SKM-1 (cell line): ENCODE measurements around the gene SLCO4A1.

Source experiments
- DNase-seq: peaks from one replicate; lab custom pipeline; 2025; ENCODE audit not compliant: unreplicated experiment; lab: John Stamatoyannopoulos, UW

The SLCO4A1 gene

DNA sequence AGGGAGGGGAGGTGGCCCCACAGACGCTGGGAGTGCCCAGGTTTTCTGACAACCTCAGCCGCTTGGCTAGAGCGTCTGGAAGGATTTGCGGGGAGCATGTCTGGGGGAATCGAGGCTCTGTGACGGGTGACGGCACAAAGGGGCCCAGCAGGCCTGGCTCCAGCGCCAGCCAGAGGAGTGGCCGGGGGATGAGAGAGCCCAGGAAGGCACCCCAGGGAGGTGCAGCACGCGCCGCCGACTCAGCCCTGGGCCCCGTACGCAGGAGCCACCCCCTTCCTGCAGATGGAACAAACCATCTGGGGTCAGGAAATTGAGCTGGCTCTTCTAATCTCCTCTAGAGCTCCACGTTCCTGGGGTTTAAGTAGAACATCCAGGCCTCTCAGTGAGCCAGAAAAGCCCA is 5.9 kb upstream of the SLCO4A1 start:
- no peak for DNase-seq

DNA sequence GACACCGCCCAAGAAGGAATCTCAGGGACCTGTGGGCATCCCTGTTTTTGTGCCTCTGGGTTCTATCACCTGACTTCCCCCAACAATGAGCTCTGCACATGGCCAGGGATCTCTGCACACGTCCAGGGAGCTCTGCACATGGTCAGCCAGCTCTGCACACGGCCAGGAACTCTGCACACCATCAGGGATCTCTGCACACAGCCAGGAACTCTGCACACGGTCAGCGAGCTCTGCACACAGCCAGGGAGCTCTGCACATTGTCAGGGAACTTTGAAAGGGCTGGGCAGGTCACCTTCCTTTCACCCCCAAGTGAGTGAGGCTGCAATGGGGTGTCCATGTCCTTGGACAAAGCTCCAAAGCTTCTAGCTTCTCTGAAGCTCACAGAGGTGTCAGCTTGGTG is 5.2 kb upstream of the SLCO4A1 start:
- no peak for DNase-seq

DNA sequence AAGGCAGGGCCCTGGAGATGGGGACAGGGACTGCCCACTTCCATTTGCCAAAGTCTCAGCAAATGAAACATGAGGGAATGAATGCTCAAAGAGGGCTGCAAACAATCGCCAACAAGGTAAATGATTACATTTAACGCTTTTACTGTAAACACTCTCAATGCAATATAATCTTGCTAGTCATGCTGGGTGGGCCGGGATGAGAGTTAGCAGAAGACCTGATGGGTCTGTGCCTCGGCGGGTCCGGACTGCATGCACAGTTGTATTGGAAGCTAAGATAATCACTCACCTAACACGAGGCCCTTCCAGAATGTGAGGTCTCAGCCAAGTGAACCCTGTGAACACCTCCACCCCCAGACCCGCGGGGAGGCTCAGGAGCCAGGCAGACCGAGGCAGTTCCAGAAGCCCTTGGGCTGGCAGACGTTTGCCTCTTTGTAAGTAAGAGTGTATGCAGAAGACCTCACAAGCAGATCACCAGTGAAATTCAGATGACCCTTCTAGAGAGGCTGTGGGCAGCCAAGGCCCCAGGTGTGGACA is 4.7 kb upstream of the SLCO4A1 start:
- DNase-seq = no peak

DNA sequence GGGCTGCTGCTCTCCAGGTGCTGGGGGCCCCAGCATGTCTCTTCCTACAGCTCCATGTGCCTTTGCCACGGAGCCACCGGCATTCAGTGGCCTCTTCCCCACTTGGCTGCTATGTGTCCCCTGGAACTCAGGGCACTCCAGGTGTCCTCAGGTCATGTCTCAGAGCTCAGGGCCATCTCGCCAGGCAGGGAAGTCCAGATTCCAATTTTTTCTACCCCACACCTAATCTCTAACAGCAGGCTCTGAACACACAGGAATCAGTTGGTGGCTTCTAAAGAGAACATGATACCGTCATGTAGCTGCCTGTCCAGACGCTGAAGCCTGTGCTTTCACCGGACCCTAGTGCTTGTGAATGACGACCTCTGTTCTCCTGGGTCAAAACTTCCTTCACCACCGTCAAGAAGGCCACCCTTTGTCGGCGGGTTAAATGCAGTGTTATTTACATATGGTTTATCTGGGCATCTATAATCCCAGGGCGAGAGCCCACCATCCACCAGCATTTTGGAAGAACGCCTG is 4.2 kb upstream of the SLCO4A1 start:
- DNase-seq = no peak

DNA sequence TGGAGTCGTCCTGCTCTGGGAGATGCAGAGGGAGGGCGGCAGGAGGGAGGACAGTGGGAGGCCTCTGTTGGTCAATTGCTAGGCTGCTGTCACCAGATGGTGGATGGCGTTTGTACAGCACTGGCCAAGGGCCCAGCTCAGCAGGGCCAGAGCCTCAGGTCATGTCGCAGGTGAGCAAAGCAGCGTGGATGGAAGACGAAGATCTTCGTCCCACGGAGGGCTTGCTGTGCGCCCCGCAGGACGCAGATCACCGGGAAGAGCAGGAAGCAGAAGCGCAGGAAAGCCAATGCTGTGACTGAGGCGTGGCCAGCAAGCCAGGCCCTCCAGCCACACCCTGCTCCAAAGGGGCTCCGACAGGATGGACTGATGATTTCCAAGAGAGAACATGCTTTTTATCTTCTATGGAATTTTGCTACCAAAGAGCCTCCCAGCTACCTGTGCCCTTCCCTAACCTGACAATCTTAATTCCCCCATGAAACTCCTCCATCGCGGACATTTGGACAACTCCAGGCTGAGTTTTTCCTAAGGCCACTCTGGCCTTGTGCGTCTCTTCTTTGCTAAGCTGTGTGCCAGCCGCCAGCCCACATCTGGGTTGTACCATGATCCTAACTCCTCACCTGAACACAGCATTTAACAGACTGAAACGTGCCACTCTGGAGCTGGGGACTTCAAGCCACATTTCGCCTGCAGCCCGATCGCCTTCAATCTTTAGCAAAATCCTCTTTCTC is 3.5 kb upstream of the SLCO4A1 start:
- no peak for DNase-seq

DNA sequence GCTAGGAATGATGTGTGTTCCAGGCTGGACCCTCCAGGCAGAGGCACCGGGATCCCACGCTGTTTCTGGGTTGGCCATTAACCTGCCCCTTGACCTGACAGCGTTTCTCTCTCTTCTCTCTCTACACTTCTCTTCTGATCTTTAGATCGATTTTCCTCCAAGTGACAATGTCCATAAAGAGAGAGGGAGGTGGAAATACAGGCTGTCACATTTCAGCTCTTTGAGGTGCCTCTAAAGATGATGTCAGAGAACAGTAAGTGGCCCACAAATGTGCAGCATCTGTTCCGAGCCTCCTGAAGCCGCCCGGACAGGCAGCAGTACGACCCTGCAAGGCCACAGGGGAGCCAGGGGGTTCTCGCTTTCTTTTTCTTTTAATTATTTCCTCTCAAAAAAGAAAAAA is 2.5 kb upstream of the SLCO4A1 start:
- no peak for DNase-seq

DNA sequence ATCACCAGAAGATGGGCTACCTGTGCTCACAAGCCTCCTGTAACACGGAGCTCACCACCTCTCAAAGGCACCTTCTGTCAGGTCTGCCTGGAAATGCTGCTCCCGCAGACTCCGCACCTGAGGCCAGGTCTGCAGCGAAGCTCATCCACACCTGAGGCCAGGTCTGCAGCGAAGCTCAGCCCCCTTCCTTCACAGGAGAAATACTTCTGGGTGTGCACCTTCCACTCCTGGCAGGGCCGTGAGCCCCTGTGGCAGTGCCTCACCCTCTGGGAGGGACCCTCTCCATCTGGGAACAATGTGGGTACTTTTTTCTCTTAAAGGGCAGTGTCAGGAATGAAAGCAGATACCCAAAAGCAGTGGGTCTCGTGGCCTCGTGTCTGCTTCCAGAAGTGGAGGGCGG is 1.4 kb upstream of the SLCO4A1 start:
- no peak for DNase-seq

DNA sequence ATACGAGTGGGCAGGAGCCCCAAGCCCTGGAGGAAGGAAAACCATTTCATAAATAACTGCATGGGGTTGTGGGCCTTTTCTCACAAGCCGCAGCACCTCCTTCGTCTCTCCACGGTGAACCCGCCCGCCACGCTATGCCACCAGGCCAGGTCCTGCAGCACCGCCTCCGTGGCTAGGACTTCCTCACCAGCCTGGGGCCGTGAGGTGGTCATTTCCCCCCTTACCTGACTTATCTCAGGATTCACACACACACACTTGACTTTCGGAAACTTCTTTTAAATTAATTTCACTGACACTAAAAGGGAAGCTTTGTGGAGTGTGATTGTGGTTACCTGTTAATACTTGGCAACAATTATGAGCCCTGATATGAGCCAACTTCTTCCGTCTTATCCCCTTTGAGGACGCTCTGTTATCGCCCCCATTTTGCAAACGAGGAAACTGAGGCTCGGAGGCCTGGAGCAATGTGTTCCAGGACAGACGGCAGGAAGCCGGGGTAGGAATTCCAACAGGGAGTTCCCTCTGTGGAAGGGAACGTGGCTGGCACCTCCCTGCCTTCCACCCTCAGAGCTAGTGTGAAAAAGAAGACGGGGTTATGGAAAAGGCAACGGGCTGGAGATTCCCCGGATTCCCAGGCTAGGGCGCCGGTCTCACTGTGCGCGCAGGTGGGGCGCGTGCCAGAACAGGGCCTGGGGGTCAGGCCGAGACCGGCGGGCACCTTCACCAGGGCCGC is 817 bp upstream of the SLCO4A1 start:
- no peak for DNase-seq

DNA sequence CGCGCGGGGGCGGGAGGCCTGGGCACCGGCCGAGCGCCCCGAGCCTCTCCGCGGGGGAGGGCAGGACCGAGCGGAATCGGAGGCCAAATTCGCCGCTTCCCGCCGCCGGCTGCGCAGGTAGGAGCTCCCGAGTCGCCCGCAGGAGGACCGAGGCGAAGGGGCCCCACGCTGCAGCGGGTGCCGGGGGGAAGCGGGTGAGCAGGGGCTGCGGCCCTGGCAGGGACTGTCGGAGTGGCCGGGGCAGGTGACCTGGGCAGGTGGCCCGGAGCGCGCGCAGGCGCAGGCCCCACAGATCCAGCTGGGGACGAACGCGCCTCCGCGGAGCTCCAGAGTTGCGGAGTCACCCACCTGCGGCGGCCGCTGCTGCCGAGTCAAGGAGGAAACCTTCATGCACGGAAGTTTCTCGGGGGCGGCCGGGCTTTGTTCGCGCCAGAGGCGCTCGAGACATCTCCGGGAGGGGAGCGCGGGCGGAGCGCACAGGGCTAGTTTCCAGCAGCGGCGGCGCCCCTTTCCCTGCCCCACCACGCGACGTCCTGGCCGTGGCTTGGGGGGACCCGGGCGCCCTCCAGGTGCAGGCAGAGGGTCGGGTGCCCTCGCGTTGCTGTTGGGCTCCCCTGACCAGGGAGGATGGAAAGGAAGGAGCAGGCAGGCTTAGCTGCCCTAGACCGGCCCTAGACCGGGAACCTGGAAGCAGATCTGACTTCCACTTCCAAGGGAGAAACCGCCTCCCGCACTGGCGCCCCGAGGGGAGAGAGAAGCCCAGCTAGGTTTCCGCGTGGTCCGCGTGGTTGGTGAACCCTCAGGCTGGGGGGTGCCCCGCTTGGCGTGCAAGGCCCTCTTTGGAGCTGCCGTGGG is 590 bp downstream of the SLCO4A1 start:
- DNase-seq = no peak

DNA sequence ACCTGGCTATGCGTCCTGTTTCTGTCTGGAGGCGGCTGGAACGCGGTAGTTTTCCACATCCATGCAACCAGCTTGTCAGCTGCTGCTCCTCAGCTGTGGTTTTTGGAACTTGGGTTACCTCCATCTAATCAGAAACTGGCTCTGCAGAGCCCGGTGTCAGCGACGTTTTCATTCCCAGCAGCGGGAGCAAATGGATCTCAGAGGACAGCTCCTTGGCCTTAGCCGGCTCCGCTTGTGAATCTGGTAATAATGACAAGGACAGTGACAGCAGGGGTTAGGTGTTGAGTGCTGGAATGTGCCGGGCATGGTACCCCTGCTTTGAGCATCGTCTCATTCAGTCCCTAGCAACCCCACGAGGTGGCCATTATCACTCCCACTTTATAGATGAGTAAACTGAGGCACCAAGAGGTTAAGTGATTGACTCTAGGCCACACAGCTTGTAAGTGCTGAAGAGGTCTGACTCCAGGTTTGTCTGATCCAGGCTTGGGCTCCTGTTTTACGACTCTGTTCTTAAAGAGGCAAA is 1.3 kb downstream of the SLCO4A1 start:
- no peak for DNase-seq

DNA sequence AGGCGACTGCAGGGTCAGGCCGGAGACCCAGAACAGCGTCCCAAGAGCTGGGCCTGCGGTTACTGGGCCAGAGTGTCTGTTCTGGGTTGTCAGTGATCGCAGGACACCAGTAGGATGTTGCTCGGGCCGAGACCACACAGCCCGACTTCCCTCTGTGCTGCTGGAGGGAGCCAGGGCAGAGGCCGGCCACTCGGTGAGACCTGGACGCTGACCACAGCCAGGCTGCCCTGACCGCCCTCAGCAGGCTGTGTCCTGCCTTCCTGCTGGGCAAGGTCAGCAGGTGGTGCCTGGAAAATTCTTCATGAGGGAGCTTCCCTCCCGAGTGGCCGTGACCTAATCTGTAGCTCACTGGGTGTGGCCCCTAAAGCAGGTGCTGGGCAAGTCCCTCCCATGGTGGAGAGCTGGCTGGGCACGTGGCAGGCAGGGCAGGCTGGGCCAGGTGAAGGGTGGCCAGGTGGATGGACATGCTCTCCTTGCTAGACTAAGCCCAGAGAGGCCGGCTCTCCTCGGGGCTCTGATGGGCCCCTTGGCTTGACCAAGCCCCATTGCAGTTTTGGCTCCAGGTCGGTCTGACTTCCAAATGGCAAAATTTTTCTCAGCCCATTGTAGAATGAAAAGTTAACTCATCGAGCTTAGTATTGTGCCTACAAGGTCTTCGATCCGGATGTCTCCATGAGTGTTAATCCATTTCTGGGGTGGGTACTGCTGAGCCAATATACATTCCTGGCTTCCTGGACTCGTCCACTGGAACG is 1.9 kb downstream of the SLCO4A1 start:
- DNase-seq = no peak

DNA sequence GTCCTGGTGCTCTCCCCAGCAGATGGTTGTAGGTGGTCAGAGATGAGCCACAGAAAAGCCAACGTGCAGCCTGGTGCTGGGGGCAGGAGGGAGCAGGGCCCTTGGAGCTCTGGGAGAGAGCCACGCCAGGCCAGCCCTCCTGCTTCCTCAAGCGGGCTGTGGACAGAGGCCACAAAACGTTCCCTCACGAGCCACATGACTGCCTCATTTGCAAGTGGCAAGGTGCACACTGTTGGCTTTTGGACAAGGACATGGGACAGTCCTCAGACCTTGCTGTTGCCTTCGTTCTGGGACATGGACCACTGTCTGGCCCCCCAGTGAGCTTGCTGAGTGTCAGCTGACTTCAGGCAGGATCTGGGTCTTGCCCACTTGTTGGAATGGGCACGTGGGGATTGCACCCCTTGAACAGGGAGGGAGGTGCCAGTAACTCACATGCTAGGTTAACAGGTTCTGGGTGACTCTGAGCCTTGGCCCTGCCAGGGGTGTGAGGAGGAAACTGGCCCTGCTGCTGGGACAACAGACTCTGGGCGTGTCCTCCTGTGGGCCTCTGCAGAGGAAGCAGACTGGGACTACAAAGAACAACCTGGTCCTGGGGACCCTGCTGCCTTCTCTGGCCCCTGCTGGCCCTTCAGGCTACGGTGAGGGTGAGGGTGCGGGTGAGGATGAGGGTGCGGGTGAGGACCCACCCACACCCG is 2.6 kb downstream of the SLCO4A1 start:
- no peak for DNase-seq

DNA sequence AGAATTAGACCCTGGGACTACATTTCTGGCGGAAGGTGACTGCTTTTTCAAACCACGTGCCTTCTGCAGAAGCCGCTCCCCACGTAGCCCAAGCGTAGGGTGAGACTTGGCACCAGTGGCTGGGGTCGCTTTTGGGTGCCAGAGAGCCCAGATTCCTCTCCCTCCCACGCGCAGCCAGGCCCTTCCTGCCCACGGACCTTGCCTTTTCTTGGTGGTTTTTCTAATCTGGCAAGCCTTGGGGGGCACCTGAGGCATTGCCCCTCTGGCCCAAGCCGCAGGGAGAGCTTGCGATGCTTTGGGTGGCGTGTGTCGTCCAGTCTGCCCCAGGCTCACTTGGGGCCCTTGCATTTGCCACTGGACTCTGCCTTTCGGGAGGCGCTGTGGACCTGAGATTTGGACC is 3.3 kb downstream of the SLCO4A1 start:
- DNase-seq = no peak

DNA sequence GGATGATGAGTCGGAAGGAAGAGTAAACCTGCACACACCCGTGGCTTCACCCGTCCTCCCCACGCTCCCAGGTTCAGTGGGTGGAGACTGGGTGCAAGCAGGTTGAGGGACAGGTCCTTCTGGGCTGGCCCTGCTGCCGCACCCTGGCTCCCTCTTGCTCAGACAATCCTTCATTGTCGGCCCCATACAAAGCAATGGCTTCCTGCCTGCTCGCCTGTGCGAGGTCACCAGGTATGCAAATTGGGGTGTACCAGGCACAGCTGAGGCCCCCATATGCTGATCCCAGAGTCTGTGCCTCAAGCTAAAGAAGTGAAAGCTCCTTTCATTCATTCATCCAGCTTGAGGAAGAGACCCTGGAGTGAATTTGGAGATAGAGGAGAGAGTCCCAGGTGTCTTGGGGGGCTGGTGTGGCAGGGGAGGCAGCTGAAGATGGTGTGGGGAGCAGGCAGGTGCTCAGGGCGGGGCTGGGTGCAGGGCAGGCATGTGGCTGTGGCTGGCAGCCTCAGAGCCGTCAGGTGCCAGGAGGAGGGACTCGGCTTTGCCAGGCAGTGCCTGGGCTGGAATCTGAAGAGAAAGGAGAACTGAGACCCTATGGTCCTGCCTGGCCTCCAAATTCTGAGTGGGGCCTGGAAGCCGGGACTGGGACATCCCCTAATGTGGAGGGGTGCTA is 4.7 kb downstream of the SLCO4A1 start:
- DNase-seq = no peak

DNA sequence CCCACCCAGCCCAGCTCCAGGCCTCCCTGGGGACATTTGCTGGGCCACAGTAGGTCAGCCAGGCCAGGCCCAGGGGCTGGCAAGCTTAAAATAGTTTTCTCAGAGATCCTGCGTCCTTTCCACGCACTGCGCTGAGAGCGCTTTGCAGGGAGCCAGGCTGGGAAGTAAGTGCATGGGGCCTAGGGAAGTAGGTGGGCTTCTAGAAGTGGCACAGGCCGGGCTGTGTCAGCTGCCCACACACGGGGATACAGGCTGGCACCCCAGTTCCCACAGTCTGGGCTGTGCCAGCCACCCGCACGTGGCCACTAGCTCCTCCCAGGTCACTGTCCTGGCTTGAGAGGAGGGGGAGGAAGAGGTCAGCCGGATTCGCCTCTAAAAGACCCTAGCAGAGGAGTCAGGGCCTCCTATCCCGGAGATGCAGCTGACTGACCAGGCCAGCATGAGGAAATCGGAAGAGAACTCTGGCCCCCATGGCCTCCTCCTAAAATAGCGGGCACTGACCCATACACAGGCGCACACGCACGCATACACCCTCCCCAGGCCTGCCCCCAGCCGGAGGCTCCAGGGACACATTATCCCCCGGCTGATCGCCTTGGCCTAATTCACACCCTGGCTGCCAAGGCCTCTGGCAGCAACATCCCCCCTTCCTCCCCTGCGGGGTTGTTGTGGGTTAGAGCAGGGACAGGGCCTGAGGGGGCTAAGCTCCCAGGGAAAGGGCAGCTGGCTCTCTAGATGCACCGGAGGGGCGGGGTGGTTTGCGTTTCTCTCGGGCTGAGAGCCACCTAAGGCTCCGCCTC is 5.4 kb downstream of the SLCO4A1 start:
- DNase-seq = no peak

DNA sequence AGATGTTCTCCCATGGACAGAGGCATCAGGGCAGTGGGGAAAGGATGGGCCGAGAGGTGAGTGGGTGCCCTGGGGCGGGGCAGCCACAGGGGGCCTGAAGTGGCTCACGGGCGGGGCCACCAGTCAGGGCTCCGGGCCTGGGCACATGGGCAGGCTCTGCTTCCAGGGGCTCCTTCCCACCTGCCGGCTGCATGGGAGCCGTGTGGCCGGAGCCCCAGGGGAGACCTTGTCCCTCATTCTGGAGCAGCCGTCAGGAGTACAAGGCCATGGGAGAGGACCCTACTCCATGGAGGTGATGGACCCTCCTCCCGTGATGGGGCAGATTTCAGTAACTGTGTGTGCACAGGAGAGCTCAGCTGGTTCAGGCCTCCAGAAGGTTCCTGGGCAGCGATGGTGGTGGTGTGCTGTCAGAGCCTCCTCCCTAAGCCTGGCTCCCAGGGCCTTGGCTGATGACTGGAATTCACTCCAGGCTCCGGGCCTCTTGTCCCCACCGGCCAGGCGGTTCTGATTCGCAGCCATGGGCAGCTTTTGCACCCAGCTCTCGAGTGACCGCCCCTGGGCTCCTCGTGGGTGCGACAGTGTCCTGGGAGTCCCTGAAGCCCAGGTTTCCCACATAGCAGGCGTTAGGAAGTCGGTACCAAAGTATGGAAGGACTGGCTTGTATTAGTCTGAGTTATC is 6.2 kb downstream of the SLCO4A1 start:
- DNase-seq = no peak

DNA sequence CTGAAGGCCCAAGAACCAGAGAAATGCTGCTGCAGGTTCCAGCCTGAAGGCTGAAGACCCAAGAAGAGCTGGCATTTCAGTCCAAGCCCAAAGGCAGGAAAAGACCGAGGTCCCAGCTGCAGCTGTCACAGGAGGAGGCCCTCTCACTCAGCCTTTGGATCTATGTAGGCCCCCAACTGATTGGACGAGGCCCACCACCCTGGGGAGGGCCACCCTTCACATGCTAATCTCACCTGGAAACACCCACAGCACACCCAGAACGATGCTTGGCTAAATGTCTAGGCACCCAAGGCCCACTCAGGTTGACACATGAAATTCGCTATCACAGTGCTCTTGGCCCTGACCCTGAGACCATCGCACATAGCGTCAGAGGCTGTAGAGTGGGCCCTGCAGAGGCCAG is 6.8 kb downstream of the SLCO4A1 start:
- DNase-seq = no peak
